NCI-H2107 treated with DMSO at 0.1 percent for 48 hours (cell line): ENCODE measurements around the gene PLP2.
"Not testable (repeated sequence)": the region's sequence is repeated elsewhere in the genome, so short reads cannot be mapped to it uniquely, and the experiment has no call there.

Experiments
- DNase-seq: peaks from one replicate; lab custom pipeline; 2025; ENCODE audit not compliant: unreplicated experiment; lab: John Stamatoyannopoulos, UW

Gene PLP2

GRCh38 chrX:49163555-49164419 lies 7.9 kb upstream of the PLP2 start:
- peak; percentile 57 for DNase-seq

DNA sequence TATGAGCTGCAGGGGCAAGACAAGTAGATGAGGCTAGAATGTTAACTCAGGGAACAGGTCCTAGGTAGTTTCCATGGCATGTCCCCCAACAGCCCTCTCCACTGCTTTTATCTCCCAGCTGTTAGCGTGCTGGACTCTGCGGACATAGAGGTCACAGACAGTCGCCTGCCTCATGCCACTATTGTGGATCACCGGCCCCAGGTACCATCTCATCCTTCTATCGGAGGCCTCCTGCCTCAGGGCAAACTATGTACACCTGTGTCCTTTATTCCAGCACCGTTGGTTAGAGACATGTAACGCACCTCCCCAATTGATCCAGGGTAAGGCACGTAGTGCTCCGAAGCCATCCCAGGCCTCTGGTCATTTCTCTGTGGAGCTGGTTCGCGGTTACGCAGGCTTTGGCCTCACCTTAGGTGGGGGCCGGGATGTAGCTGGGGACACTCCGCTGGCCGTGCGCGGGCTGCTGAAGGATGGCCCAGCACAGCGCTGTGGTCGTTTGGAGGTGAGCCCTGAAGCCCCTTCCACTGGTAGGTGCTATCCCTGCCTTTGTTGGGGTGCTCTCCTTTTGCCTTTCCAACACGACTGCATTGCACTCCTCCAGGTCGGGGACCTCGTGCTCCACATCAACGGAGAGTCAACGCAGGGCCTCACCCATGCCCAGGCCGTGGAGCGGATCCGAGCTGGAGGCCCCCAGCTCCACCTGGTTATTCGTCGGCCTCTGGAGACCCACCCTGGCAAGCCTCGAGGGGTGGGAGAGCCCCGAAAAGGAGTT lies 6.9 kb upstream of the PLP2 start:
- no peak for DNase-seq

- DNase-seq: peak; percentile 23
These were observed 5.5 kb upstream of the PLP2 start for GRCh38 chrX:49165901-49166881.

- DNase-seq: no peak
These were observed 4.6 kb upstream of the PLP2 start for GRCh38 chrX:49166914-49167739.

- DNase-seq: no peak
These were observed 4.0 kb upstream of the PLP2 start for GRCh38 chrX:49167740-49168108.

DNA sequence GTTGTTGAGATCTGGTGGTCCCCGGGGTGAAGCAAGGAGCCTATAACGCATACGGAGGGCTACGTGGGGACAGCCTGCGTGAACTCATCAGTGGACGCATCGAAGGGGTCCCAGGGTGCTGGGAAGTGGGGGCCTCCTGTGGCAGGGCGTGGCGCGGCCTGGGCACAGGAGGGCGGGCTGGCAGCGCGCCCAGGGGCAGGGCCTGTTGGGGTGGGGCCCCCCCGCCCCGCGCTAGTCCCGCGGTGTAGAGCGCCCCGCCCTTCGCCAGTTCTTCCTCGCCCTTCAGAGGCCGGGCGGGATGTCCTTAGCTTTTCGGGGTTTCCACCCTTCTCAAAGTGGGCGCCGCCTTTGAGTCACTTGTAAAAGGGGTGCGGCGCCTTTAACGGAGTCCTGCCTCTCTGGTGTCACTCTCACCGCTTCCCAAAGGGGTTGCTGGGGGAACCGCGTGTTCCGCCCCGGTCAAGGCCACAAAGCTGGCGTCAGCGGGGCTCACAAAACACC lies 632 bp downstream of the PLP2 start:
- DNase-seq: peak; percentile 29

DNA sequence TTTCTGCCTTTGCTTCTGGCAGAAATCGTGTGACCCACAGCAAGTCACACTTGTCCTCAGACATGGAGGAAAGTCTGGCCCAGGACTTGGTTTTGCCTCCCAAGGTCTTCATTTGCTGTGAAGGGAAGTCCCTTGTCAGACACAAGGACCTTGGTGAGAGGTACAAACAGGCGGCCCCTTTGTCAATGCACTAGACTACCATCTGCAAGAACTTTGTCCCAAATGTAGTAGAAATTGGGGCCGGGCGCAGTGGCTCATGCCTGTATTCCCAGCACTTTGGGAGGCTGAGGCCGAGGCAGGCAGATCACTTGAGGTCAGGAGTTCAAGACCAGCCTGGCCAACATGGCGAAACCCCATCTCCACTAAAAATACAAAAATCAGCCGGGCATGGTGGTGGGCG lies 1.8 kb downstream of the PLP2 start:
- not testable (repeated sequence) for DNase-seq

DNA sequence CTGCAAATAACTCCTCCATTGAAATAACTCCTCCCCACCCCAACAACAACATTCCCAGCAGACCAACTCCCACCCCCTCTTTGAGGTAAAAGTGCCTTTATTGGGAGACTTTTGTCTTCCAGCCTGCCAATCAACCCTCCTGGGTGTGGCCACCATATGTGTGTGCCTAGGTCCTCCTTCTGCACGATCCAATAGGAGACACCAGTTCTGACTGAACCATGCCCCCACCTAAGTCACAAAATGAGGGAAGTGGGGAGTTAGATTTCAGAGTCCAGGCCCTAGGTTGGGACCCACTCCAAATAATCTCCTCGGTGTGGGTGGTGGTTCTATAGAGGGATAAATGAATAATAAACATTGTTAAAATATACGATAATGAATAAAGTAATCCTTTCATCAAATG lies 3.0 kb downstream of the PLP2 start:
- no peak for DNase-seq

DNA sequence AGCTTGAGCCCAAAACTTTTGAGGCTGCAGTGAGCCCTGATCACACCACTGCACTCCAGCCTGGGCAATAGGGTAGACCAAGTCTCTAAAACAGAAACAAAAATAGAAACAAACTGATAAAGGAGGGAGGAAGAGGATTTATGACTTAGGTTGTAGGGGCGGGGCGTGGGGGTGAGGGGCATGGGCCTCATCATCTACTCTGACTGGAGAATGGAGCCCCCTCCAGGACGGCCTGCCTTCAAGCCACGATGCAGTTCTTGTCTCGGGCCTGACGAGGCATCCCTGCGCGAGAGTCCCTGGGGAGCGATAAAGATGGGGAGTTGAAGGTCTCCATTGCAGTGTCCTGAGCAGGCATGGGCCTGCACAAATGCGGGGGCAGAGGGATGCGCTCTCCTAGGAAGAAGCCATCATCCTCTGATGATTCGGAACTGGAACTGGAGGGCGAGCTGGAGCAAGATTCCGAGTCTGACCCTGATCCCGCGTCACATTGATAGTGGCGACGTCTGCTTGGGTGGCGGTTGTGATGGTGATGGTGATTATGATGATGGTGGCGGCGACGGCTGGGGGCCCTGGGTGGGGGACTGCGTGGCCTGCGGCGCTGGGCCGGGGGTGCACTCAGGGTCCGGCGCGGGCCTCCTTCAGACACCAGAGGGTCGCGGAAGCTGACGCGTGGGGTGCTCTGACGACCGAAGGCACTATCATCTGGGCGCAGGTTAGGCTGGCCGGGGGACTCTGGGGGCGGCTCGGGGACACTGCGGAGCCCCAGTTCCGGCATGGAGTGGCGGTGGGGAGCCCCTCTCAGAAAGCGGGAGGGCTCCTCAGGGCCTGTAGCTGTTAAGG lies 4.0 kb downstream of the PLP2 start:
- DNase-seq: no peak

DNA sequence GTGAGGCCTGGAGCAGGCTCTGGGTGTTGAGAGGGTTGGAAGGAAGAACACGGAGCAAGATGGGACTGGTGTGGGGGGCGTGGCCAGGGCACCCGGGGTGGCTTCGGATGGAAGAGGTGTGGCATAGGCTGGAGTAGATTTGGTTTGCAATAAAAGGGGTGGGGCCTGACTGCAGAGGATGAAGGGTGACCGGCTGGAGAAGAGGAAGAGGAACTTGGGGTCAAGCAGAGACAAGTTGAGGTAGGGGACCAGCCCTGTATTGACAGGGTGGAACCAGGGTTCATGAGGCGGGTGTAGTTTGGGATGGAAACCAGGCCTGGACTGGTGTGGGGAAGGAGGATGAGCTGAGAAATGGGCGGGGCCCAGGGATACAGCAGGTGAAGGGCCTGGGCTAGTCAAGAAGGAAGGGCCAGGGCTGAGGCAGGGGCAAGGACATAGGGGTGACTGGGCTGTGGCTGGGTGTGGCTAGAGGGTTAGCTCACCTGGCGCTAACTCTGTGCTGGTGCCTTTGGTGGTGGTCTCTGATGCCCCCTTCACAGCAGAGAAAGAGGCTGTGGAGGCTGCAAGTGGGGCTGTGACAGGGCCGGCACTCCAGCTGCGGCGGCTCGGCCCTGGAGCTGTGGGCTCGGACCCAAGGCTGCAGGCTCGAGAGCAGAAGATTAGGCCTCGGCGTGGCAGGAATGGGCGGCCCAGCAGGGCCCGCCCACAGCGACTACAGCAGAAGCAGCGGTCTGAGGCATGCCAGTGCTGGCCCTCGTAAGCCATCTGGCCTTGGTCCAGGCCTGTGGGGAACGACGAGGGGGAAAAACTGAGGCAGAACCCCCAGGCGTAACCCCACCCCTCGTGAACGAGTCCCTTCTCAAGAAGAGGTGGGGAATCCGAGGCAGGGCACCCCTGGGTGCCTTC lies 5.0 kb downstream of the PLP2 start:
- DNase-seq: no peak

GRCh38 chrX:49177338-49177833 lies 5.7 kb downstream of the PLP2 start:
- no peak for DNase-seq

GRCh38 chrX:49177873-49178480 lies 6.3 kb downstream of the PLP2 start:
- no peak for DNase-seq

DNA sequence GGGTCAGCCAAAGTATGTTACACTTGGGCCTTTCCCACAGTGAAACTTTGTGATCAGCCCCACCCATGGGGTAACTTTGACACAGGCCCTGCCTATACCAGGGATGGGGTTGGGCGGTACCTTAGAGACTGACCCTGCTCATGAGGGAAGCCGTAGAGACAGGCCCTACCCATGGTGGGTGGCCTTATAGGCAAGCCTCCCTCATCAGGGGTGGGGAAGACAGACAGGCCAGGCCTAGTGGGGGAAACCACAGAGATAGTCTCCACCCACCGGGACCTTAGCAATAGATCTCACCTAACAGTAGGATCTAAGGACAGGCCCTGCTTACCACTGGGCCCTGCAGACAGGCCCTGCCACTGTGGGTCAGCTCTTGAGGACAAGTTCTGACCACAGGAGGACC lies 6.8 kb downstream of the PLP2 start:
- no peak for DNase-seq

DNA sequence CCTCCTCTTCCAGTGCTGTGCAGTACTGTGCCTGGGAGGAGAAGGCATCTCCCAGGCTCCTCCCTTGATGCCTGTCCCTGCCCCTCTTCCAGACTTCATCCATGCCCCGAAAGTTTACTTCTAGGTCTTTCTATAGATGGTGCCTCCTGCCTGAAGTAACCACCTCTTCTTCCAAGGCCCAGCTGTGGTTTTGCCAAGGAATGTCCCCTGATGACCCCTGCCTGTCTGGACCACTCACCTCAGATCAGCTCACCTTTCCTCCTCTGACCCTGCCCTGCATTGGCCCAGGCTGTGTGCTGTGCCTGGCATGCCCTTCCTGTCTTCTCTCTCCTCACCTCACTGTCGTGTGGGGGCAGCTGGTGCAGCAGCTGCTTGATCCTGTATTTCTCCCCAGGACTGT lies 7.7 kb downstream of the PLP2 start:
- DNase-seq: no peak

- DNase-seq: no peak
These were observed 12.1 kb downstream of the PLP2 start for GRCh38 chrX:49183701-49184281.

GRCh38 chrX:49184294-49185281 lies 12.9 kb downstream of the PLP2 start:
- DNase-seq: peak; percentile 96
